BE2C (cell line): Measurements from ENCODE around the gene CACNG8.

Experiments
- DNase-seq: peaks from one replicate; pipeline ENCODE4 v3.0.0-alpha.2; 2020
- H3K27me3 ChIP-seq: fragments of 250-450 bp; sonication (Bioruptor Pico); 2 replicates; pipeline ENCODE4 v1.5.1; 2020; ENCODE audit warnings: mild to moderate bottlenecking
- H3K36me3 ChIP-seq: fragments of 250-450 bp; sonication (Bioruptor Pico); 2 replicates; pipeline ENCODE4 v1.5.1; 2020; ENCODE audit warnings: mild to moderate bottlenecking
- H3K4me1 ChIP-seq: fragments of 250-450 bp; sonication (Bioruptor Pico); 2 replicates; pipeline ENCODE4 v1.5.1; 2020
- H3K4me3 ChIP-seq: 2 replicates; pipeline ENCODE4 v1.5.1; 2011; ENCODE audit warnings: low read depth, low read length
- H3K9me3 ChIP-seq: fragments of 250-450 bp; sonication (Bioruptor Pico); 2 replicates; pipeline ENCODE4 v1.5.1; 2020
- TF ChIP-seq, protein P1 (sequence below): IDR thresholded peaks from 2 replicates; pipeline ENCODE4 v1.5.1; 2012; ENCODE audit warnings: mild to moderate bottlenecking, low read depth, low read length

Gene CACNG8

DNA sequence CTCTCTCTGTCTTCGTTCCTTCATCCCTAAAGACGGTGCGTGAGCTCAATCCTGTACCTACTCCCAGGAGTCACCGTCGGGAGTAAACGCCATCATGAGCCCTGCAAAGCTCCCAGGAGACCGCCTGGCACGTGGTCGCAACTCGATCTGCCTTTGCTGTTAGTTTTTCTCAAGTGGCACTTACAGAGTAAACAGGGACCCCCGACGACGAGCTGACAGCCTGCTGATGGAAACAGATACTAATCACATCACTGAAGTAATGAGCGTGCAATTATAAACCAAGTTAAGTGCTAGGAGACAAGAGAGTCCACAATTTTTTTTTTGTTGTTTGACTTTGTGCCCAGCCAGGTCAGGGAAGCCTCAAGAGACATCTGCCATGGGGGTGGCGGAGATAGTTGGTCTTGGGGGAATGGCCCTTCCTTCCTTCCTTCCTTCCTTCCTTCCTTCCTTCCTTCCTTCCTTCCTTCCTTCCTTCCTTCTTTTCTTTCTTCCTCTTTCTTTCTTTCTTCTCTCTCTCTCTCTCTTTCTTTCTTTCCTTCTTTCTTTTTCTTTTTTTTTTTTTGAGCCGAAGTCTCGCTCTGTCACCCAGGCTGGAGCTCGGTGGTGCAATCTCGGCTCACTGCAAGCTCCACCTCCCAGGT lies 52.3 kb downstream of the CACNG8 start:
- H3K4me1 ChIP-seq = no peaks in the 10 kb centered on the region

DNA sequence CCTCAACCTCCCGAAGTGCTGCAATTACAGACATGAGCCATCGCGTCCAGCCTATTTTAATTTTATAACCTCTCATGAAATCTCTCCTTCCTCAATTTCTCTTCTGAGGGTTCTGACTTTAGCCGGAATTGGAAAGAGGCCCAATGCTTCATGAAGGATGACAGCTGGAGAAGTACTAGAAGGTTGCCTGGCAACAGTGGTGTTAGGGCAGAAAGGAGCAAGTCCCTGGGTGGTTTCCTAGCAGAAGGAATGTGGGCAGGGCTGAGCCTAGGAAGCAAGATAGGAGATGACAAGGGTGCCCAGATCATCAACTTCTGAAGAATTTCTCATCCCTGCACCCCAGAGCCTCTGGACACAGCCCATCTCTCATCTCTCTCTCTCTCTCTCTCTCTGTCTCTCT lies 54.5 kb downstream of the CACNG8 start:
- no peak for DNase-seq
- H3K9me3 ChIP-seq = no peaks in the 10 kb centered on the region
- no peaks in the 10 kb centered on the region for H3K36me3 ChIP-seq
- TF ChIP-seq, protein P1, sequence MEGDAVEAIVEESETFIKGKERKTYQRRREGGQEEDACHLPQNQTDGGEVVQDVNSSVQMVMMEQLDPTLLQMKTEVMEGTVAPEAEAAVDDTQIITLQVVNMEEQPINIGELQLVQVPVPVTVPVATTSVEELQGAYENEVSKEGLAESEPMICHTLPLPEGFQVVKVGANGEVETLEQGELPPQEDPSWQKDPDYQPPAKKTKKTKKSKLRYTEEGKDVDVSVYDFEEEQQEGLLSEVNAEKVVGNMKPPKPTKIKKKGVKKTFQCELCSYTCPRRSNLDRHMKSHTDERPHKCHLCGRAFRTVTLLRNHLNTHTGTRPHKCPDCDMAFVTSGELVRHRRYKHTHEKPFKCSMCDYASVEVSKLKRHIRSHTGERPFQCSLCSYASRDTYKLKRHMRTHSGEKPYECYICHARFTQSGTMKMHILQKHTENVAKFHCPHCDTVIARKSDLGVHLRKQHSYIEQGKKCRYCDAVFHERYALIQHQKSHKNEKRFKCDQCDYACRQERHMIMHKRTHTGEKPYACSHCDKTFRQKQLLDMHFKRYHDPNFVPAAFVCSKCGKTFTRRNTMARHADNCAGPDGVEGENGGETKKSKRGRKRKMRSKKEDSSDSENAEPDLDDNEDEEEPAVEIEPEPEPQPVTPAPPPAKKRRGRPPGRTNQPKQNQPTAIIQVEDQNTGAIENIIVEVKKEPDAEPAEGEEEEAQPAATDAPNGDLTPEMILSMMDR = no peak
- H3K27me3 ChIP-seq = peaks cover 19% of the 10 kb centered on the region
- no peak overlapping the region for H3K4me3 ChIP-seq
- no peaks in the 10 kb centered on the region for H3K4me1 ChIP-seq

More for the DNA sequence above, 52.3 kb downstream of the CACNG8 start:
- Histone ChIP-seq H3K36me3 (no peaks in the 10 kb centered on the region), H3K4me3 (no peak overlapping the region), H3K9me3 (no peaks in the 10 kb centered on the region), H3K27me3 (peaks cover 22% of the 10 kb centered on the region)
- TF ChIP-seq, protein P1 = no peak
- DNase-seq = no peak

DNA sequence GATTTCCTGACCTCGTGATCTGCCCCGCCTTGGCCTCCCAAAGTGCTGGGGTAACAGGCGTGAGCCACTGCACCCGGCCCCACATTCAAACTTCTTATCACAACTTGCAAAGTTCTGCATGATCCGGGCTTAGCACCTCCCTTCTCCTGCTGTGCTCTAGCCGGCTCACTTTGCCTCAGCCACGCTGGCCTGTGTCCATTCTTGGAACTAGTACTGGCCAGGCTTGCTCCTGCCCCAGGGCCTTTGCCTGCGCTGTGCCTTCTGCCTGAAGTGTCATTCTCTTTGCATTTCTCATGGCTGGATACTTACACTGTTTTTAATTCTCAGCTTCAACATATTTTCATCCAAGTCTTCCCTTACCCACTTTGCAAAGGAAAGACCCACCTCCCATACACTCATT lies 58.6 kb downstream of the CACNG8 start:
- no peaks in the 10 kb centered on the region for H3K36me3 ChIP-seq
- H3K9me3 ChIP-seq = no peaks in the 10 kb centered on the region
- H3K4me3 ChIP-seq = no peak overlapping the region
- TF ChIP-seq, protein P1 = no peak
- DNase-seq = no peak
- H3K4me1 ChIP-seq = no peaks in the 10 kb centered on the region
- H3K27me3 ChIP-seq = no peaks in the 10 kb centered on the region; the same call in 1 of the 2 replicates

DNA sequence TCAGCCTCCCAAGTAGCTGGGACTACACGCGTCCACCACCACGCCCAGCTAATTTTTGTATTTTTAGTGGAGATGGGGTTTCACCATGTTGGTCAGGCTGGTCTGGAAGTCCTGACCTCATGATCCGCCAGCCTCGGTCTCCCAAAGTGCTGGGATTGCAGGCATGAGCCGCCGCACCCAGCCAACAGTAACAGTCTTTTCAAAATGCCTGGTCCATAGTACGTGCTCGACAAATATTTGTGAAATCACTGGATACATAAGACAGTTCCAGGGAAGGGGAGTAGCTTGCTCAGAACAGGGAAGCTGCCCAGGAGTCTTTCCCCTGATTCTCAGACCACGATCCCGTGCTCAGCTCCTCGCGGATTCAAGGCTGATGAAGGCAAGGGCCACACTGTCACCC lies 59.2 kb downstream of the CACNG8 start:
- no peak overlapping the region for H3K4me3 ChIP-seq
- no peak for DNase-seq
- no peaks in the 10 kb centered on the region for H3K4me1 ChIP-seq
- TF ChIP-seq, protein P1 = no peak
- peaks cover 5% of the 10 kb centered on the region for H3K27me3 ChIP-seq
- no peaks in the 10 kb centered on the region for H3K9me3 ChIP-seq
- no peaks in the 10 kb centered on the region for H3K36me3 ChIP-seq

DNA sequence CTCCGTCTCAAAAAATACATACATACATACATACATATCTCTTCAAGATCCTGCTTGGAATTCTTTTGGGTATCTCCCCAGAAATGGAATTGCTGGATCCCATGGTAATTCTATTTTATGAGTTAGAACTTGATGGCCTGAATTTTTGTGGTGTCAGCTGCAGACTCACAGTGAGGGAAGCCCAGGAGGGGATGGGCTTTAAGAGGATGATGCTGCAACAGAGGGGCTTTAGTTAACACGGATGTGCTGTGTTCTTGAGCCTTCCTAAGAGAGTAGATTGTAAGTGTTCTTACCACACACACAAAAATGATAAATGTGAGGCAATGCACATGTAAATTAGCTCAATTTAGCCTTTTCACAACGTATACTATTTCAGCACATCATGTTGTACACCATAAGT lies 60.5 kb downstream of the CACNG8 start:
- TF ChIP-seq, protein P1 = no peak
- no peak for DNase-seq
- no peak overlapping the region for H3K4me3 ChIP-seq
- H3K27me3 ChIP-seq = peaks cover 10% of the 10 kb centered on the region
- H3K9me3 ChIP-seq = no peaks in the 10 kb centered on the region
- H3K4me1 ChIP-seq = no peaks in the 10 kb centered on the region
- H3K36me3 ChIP-seq = no peaks in the 10 kb centered on the region

DNA sequence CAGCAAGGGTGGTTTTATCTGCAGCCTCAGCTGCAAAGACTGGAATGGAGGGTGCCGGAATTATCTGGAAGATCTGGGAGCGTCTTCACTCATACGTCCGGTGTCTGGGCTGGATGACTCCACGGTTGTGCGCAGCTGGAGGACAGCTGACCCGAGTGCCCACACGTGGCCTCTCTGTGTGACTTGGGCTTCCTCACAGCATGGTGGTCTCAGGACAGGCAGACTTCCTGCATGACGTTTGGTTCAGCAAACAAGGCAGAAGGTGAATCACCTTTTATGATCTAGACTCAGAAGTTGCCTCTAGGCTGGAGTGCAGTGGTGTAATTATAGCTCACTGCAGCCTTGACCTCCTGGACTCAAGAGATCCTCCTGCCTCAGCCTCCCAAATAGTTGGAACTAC lies 61.9 kb downstream of the CACNG8 start:
- H3K4me3 ChIP-seq = no peak overlapping the region

More for the DNA sequence above, 61.9 kb downstream of the CACNG8 start:
- Histone ChIP-seq H3K9me3 (no peaks in the 10 kb centered on the region), H3K36me3 (no peaks in the 10 kb centered on the region), H3K4me1 (no peaks in the 10 kb centered on the region), H3K27me3 (peaks cover 10% of the 10 kb centered on the region)
- TF ChIP-seq, protein P1 = no peak
- DNase-seq = no peak
